Nucleus accumbens (tissue), 56 donors: Measurements from ENCODE around the gene RFX1.
"Not testable (repeated sequence)": the region's sequence is repeated elsewhere in the genome, so short reads cannot be mapped to it uniquely, and the experiment has no call there.

Experiments used
- DNase-seq, 56 donors: peaks; one replicate each; lab custom pipeline; 2025; lab: John Stamatoyannopoulos, UW

RFX1 gene

GRCh38 chr19:14028901-14029300 is 22.8 kb upstream of the RFX1 start:
- DNase-seq, result no peak

- DNase-seq, result no peak
Measured at GRCh38 chr19:14027856-14028450, 21.8 kb upstream of the RFX1 start, which contains the start of gene RLN3. Gene RLN3 (plus strand): TSS chr19:14028148. CDS start chr19:14028205, 57 bp downstream.

DNA sequence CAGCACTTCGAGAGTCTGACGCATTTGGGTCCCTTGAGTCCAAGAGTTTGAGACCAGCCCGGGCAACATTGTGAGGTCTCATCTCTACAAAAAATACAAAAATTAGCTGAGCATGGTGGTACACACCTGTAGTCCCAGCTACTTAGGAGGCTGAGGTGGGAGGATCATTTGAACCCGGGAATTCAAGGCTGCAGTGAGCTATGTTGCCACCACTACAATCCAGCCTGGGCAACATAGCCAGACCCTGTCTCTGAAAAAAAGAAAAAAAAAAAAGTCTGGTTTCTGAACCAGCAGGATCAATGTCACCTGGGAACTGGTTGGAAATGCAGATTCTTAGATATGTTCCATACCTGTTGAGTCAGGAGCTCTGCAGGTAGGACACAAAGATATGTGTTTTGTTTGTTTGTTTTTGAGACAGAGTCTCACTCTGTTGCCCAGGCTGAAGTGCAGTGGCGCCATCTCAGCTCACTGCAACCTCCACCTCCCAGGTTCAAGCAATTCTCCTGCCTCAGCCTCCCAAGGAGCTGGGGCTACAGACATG is 20.6 kb upstream of the RFX1 start:
- DNase-seq, result not testable (repeated sequence)

DNA sequence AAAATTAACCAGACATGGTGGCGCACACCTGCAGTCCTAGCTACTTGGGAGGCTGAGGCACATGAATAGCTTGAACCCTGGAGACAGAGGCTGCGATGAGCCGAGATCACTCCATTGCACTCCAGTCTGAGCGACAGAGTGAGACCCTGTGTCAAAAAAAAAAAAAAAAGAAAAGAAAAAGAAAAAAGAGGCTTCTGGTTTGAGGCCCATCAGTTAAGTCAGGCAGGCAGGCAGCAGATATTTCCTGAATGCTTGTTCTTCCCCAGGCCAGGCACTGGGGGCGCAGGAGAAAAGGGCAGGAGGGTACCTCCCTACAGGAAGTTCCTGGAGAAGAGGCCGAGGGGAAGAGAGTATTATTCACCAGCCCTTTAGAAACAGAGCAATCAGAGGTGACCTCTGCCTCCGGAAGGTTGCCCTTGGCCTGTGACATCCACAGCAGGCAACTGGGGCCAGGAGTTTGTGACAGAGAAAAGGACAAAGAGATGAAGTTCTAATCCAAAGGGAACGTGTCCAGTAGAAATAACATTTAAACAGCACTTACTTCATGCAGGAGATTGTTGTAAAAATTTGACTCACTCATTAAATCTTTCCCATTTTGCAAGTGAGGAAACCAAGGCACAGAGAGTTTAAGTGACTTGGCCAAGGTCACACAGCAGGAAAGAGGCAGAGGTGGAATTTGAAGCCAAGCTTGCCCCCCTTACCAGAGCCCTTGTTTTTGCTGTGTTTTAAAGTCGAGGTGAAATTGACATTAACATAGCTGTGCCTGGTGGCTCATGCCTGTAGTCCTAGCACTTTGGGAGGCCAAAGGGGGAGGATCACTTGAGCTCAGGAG is 17.5 kb upstream of the RFX1 start:
- peak in 1 of 56 donors; percentile 9 for DNase-seq

DNA sequence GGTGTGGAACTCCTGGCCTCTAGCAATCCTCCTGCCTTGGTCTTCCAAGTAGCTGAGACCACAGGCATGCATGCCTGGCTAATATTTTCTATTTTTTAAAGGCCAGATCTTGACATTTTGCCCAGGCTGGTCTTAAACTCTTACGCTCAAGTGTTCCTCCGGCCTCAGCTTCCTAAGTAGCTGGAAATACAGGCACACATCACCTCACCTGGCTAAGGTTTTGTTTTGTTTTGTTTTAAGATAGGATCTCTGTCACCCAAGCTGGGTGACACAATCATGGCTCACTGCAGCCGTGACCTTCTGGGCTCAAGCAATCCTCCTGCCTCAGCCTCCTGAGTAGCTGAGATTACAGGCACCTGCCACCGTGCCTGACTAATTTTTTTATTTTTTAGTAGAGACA is 16.3 kb upstream of the RFX1 start:
- no peak for DNase-seq

- DNase-seq, result no peak
Measured at GRCh38 chr19:14021474-14021873, 15.4 kb upstream of the RFX1 start.

GRCh38 chr19:14019739-14020138 is 13.6 kb upstream of the RFX1 start:
- not testable (repeated sequence) for DNase-seq

DNA sequence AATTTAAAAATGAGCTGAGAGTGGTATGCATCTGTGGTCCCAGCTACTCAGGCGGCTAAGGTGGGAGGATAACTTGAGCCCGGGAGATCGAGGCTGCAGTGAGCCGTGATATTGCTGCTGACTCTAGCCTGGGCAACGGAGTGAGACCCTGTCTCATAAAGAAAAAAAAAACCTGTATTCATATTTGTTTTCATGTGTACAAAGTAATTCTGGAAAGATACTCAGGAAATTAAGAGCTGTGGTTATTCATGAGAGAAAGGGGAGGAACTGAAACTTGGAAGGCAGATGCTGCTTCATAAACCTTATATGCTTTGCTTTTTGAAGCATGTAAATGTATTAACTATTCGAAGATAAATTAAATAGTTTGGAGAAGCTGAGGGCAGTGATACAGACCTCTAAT is 13.0 kb upstream of the RFX1 start:
- no peak for DNase-seq

- no peak for DNase-seq
Measured at GRCh38 chr19:14015524-14016035, 9.5 kb upstream of the RFX1 start.

DNA sequence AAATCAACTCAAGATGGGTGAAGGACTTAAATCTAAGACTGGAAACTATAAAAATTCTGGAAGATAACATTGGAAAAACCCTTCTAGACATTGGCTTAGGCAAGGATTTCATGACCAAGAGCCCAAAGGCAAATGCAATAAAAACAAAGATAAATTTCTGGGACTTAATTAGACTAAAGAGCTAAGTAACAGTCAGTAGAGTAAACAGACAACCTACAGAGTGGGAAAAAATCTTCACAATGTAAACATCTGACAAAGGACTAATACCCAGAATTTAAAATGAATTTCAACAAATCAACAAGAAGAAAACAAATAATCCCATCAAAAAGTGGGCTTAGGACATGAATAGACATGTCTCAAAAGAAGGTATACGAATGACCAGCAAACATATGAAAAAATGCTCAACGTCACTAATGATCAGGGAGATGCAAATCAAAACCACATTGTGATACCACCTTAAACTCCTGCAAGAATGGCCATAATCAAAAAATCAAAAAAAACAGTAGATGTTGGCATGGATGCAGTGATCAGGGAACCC is 6.3 kb upstream of the RFX1 start:
- no peak for DNase-seq

GRCh38 chr19:14006766-14007562 is 844 bp upstream of the RFX1 start:
- DNase-seq, result peak in 15 of 56 donors; percentile 59 to 96 (median 89)

DNA sequence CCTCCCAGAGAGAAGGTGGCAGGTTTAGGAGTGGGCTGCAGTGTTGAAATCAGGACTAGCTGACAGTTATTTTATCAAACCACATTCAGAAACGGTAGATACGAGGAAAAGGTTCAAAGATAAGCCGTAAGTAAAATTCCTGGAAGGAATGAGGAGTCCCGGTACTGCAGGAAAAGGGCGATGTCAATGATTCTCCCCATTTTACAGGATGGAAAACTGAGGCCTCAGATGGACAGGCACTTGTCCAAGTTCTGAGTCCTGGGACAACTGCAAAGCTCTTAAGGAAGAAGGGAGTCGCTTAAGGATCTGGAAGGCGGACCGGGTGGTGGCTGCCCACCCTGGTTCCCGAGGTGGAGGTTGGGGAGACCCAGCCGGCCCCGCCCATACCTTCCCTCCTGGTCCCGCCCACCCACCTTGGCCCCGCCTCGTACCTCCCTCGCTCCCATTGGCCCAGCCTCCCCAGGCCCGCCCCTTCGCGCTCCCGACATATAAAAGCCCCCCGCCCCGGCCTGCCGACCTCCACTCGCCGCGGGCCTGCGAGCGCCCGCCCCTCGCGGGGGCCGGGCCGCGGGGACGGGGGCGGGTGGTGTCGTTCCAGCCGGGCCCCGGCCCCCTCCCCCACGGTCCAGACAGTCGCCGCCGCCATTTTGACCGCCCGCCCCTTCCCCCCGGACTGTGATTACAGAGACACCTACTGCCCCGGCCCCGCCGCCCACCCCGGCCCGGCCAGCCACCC is 603 bp downstream of the RFX1 start:
- DNase-seq, result peak in 54 of 56 donors; percentile 29 to 88 (median 70)

DNA sequence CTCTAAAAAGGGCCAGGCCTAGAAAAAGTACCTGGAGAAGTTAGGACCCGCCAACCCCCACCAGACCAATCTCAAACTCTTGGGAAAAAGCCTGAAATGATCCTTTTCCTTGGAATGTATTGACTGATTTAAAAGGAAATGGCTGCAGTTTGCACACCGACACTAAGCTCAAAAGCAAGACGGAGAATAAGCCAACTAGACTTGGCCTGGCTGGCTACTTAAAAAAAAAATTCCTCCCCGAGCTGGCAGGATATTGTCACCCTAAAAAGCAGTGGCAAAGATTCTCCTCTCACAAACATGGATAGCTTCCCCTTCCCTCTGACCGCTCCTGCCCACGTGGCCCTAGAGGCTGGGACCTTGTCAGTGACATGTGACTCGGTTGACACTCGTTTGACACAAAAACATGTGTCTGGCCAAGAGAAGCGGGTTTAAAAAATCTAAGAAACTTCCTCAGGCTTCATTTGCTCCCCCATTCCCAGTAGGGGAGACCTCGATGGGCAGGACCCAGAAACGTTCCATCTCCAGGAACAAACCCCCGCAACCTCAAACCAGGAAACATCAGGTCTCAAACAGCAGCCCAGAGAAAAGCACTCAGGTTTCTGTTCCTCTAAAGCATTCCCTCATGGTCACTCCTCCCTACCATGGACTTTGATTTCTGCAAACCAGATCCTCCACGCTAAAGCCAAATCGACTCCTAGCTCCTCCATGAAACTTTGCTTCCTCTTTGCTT is 1.3 kb downstream of the RFX1 start:
- peak in 43 of 56 donors; percentile 3 to 70 (median 36) for DNase-seq

GRCh38 chr19:14003251-14004055 is 2.7 kb downstream of the RFX1 start:
- DNase-seq, result no peak

- DNase-seq, result no peak
Measured at GRCh38 chr19:14002571-14003250, 3.4 kb downstream of the RFX1 start.

GRCh38 chr19:14000691-14001375 is 5.3 kb downstream of the RFX1 start:
- DNase-seq, result no peak

GRCh38 chr19:13999085-13999484 is 7.0 kb downstream of the RFX1 start:
- no peak for DNase-seq
